Upper lobe of left lung (tissue), 6 donors: Measurements from ENCODE around the gene ZBTB40. TPM values are rescaled to one million over a fixed set of nuclear protein-coding genes. Genes with fewer than 3 reads are reported as not detected.
A peak's percentile ranks its signal among the peaks of the same experiment; 100 is the strongest.

Experiments used
- ATAC-seq, 2 donors: fragments of 200-7000 bp; cut with Tn5 transposase; one replicate each; pipeline ENCODE4 v1.9.1; 2022; ENCODE audit warnings: mild to moderate bottlenecking in 2 of 2, moderate library complexity in 2 of 2; ENCODE audit not compliant: low FRiP score in 2 of 2
- DNase-seq, 2 donors: peaks; one replicate each; pipeline ENCODE4 v3.0.0-alpha.2; 2019 to 2020
- H3K27ac ChIP-seq, 4 donors: fragments of 200-600 bp; sonication (generic); one replicate each; pipeline ENCODE4 v1.5.1; 2016 to 2019
- H3K27me3 ChIP-seq, 4 donors: fragments of 200-600 bp; sonication (generic); one replicate each; pipeline ENCODE4 v1.5.1; 2017 to 2019
- H3K36me3 ChIP-seq, 4 donors: fragments of 200-600 bp; sonication (generic); one replicate each; pipeline ENCODE4 v1.5.1; 2016 to 2019
- H3K4me1 ChIP-seq, 4 donors: fragments of 200-600 bp; sonication (generic); one replicate each; pipeline ENCODE4 v1.5.1; 2018 to 2019
- H3K4me3 ChIP-seq, 4 donors: fragments of 200-600 bp; sonication (generic); one replicate each; pipeline ENCODE4 v1.5.1; 2017 to 2019; ENCODE audit warnings: mild to moderate bottlenecking in 2 of 4, moderate library complexity in 1 of 4
- H3K9me3 ChIP-seq, 4 donors: fragments of 200-600 bp; sonication (generic); one replicate each; pipeline ENCODE4 v1.5.1; 2018 to 2019
- CTCF ChIP-seq, 6 experiments: fragments of 450-650 bp in 4 of 6; fragments of 200-600 bp in 2 of 6; sonication (generic) in 2 of 6; IDR thresholded peaks; one replicate each; pipeline ENCODE4 v1.5.1; 2016 to 2019; ENCODE audit warnings: antibody characterized with exemption in 6 of 6
- EP300 ChIP-seq, 4 donors: sonication (generic); formaldehyde crosslinking; IDR thresholded peaks; one replicate each; pipeline ENCODE4 v1.5.1; 2017; ENCODE audit warnings: antibody characterized with exemption in 4 of 4, control low read depth in 2 of 4
- POLR2A ChIP-seq, 4 donors: fragments of 450-650 bp; IDR thresholded peaks; one replicate each; pipeline ENCODE4 v1.5.1; 2016 to 2017; ENCODE audit warnings: antibody characterized with exemption in 4 of 4, mild to moderate bottlenecking in 2 of 4
- POLR2AphosphoS5 ChIP-seq, 2 donors: sonication (generic); formaldehyde crosslinking; IDR thresholded peaks; one replicate each; pipeline ENCODE4 v1.5.1; 2017; ENCODE audit warnings: antibody characterized with exemption in 2 of 2
- WGBS, 2 donors: methylation state at CpG; one replicate each; pipeline ENCODE4 v1.1.5; 2017 to 2018; 5-methylcytosine and 5-hydroxymethylcytosine counted together
- total RNA-seq, 6 donors: library from RNA; depleted of rRNA in 4 of 6; stranded (reverse); fragments of >200 nt in 4 of 6; gene quantifications; one replicate each; pipeline versions ENCODE4 v1.1.0 to v1.2.1, GENCODE V29; 2016 to 2021
- donor health status: DM: no; HTN: no; CAD: no; lungs with moderate emphysema.
- donor health status: DM: no; HTN: yes; CAD: no; lungs with severe emphysema.

The ZBTB40 gene
- total RNA-seq, 6 donors from 2014 or later = 18.1 to 62.9 (median 24.1) TPM

- WGBS, 2 donors = 58 to 61% methylated on average over 2 of the region's 2 CpGs
- H3K27me3 ChIP-seq = no peaks in the 10 kb centered on the region
- no peak overlapping the region for H3K27ac ChIP-seq
- DNase-seq (no peak), ATAC-seq (no peak)
- H3K4me1 ChIP-seq = peaks cover 21 to 27% (median 23%) of the 10 kb centered on the region in 4 donors
- TF ChIP-seq POLR2AphosphoS5 (IDR thresholded peaks at IDR 0.05) (no peak), CTCF (IDR thresholded peaks at IDR 0.05) (no peak), EP300 (IDR thresholded peaks at IDR 0.05) (no peak), POLR2A (IDR thresholded peaks at IDR 0.05) (no peak)
- H3K36me3 ChIP-seq = peaks cover 0 to 25% (median 0%) of the 10 kb centered on the region in 4 donors
- H3K9me3 ChIP-seq = no peaks in the 10 kb centered on the region
- no peak overlapping the region for H3K4me3 ChIP-seq
These were observed 46.8 kb downstream of the ZBTB40 start for GRCh38 chr1:22498463-22498862.

- TF ChIP-seq POLR2AphosphoS5 (IDR thresholded peaks at IDR 0.05) (no peak), POLR2A (IDR thresholded peaks at IDR 0.05) (no peak)
- 51 to 54% methylated on average over 4 of the region's 4 CpGs for WGBS, 2 donors
- H3K9me3 ChIP-seq = no peaks in the 10 kb centered on the region
- no peak for DNase-seq
- peaks cover 0 to 32% (median 0%) of the 10 kb centered on the region in 4 donors for H3K36me3 ChIP-seq
- peak overlapping the region in 3 of 4 donors; percentile 13 to 38 (median 24) for H3K27ac ChIP-seq
- ATAC-seq = peak in 1 of 2 donors; percentile 9
- H3K4me1 ChIP-seq = peaks cover 17 to 27% (median 26%) of the 10 kb centered on the region in 4 donors
- H3K4me3 ChIP-seq = no peak overlapping the region
- H3K27me3 ChIP-seq = no peaks in the 10 kb centered on the region
These were observed 48.4 kb downstream of the ZBTB40 start for GRCh38 chr1:22500058-22500457.

GRCh38 chr1:22500471-22500870 is 48.8 kb downstream of the ZBTB40 start:
- ATAC-seq (peak in 1 of 2 donors; percentile 62), DNase-seq (peak in 1 of 2 donors; percentile 72)
- Histone ChIP-seq H3K36me3 (peaks cover 0 to 36% (median 0%) of the 10 kb centered on the region in 4 donors), H3K9me3 (no peaks in the 10 kb centered on the region), H3K4me1 (peaks cover 17 to 27% (median 26%) of the 10 kb centered on the region in 4 donors), H3K27me3 (no peaks in the 10 kb centered on the region), H3K4me3 (no peak overlapping the region), H3K27ac (peak overlapping the region in 3 of 4 donors; percentile 13 to 38 (median 24))
- peak in 2 of 6 experiments; percentile 10 to 34 for TF ChIP-seq CTCF (IDR thresholded peaks at IDR 0.05)
- no peak for TF ChIP-seq EP300 (IDR thresholded peaks at IDR 0.05)
- peak in 1 of 2 donors; percentile 34 for TF ChIP-seq POLR2AphosphoS5 (IDR thresholded peaks at IDR 0.05)
- TF ChIP-seq POLR2A (IDR thresholded peaks at IDR 0.05) = no peak
- WGBS, 2 donors = 18 to 31% methylated on average over 6 of the region's 6 CpGs

GRCh38 chr1:22502202-22502601 is 50.6 kb downstream of the ZBTB40 start:
- ATAC-seq = no peak

More at GRCh38 chr1:22502202-22502601, 50.6 kb downstream of the ZBTB40 start:
- 54 to 68% methylated on average over 1 of the region's 1 CpG for WGBS, 2 donors
- Histone ChIP-seq H3K4me3 (no peak overlapping the region), H3K27me3 (no peaks in the 10 kb centered on the region), H3K27ac (peak overlapping the region in 1 of 4 donors; percentile 6), H3K4me1 (peaks cover 17 to 27% (median 26%) of the 10 kb centered on the region in 4 donors), H3K36me3 (peaks cover 0 to 42% (median 6%) of the 10 kb centered on the region in 4 donors), H3K9me3 (no peaks in the 10 kb centered on the region)
- DNase-seq = no peak
- TF ChIP-seq POLR2AphosphoS5 (IDR thresholded peaks at IDR 0.05) (no peak), CTCF (IDR thresholded peaks at IDR 0.05) (no peak), EP300 (IDR thresholded peaks at IDR 0.05) (no peak), POLR2A (IDR thresholded peaks at IDR 0.05) (no peak)
